ENCODE results near the gene CASP7. TPM values are rescaled to one million over a fixed set of nuclear protein-coding genes. Genes with fewer than 3 reads are reported as not detected.

CASP7 gene
- total RNA-seq, 1 experiment from 2014 or later: 4.7 TPM

DNA sequence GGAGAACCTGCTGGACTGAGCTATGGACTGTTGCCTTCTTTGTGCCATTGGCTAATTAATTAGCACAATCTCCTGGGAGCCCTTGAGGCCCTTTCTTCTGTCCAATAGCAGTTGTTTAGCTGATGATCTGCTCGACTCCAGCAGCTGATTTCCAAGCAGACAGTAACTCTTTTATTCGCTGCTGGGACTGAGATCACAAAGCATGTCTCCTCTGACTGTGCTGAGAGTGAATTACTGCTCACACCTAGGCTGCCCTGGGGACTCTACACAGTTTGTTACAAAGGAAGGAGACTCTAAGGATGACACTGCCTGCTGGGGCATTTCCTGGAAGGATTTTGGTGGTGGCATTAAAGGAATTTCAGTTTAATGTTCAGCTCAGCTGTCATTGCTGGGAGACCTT, 31.4 kb downstream of the CASP7 start:
- H3K9me3 Mint-ChIP-seq: no peaks in the 10 kb centered on the region
- Histone ChIP-seq H3K4me1 (ENCODE audit: insufficient read depth, low read length) (peaks cover 11% of the 10 kb centered on the region; the same call in 1 of the 2 replicates), H3K23me2 (ENCODE audit: insufficient read length, low read depth, low read length, poor library complexity, severe bottlenecking) (no peaks in the 10 kb centered on the region), H3K4ac (ENCODE audit: low read depth, low read length) (no peak overlapping the region), H2AK5ac (ENCODE audit: insufficient read length, low read length) (no peak overlapping the region), H3K27me3 (ENCODE audit: insufficient read depth, low read length) (no peaks in the 10 kb centered on the region), H3K9me3 (ENCODE audit: control insufficient read depth, low read depth, low read length) (no peaks in the 10 kb centered on the region), H2BK120ac (ENCODE audit: low read depth, low read length, poor library complexity, severe bottlenecking) (no peak overlapping the region), H4K20me1 (ENCODE audit: control insufficient read depth, insufficient read depth, insufficient read length) (no peaks in the 10 kb centered on the region), H2BK5ac (ENCODE audit: insufficient read length, low read length) (no peak overlapping the region), H3K18ac (ENCODE audit: insufficient read length, low read depth, low read length) (no peak overlapping the region), H3K56ac (ENCODE audit: insufficient read length, low read depth, low read length) (no peak overlapping the region), H3K79me2 (ENCODE audit: insufficient read depth, low read length) (no peaks in the 10 kb centered on the region), H3K27ac (ENCODE audit: insufficient read length, low read depth, low read length) (no peak overlapping the region), H2BK15ac (ENCODE audit: low read depth, low read length) (no peak overlapping the region), H3K23ac (ENCODE audit: insufficient read length, low read depth, low read length) (no peak overlapping the region), H2BK12ac (ENCODE audit: insufficient read length, low read depth, low read length) (no peak overlapping the region), H3K4me2 (ENCODE audit: insufficient read depth, insufficient read length, low read length) (no peak overlapping the region), H3K14ac (ENCODE audit: insufficient read depth, low read length) (no peak overlapping the region), H3K9ac (ENCODE audit: extremely low read depth, insufficient read length, low read length) (no peak overlapping the region), H2BK20ac (ENCODE audit: low read depth, low read length, poor library complexity, severe bottlenecking) (no peak overlapping the region), H3K79me1 (ENCODE audit: insufficient read depth, low read depth, low read length, poor library complexity, severe bottlenecking) (no peaks in the 10 kb centered on the region), H3T11ph (ENCODE audit: low read length) (no peak overlapping the region), H4K91ac (ENCODE audit: insufficient read length, low read depth, low read length) (no peak overlapping the region), H2AFZ (ENCODE audit: low read length) (no peak overlapping the region), H4K8ac (replicated peaks; ENCODE audit: insufficient read length, low read depth, low read length) (no peak overlapping the region), H4K5ac (ENCODE audit: insufficient read length, low read depth, low read length) (no peak overlapping the region)
- H3K4me3 Mint-ChIP-seq: no peak overlapping the region; a peak in 1 of 5 replicates
- TF ChIP-seq, protein P1, sequence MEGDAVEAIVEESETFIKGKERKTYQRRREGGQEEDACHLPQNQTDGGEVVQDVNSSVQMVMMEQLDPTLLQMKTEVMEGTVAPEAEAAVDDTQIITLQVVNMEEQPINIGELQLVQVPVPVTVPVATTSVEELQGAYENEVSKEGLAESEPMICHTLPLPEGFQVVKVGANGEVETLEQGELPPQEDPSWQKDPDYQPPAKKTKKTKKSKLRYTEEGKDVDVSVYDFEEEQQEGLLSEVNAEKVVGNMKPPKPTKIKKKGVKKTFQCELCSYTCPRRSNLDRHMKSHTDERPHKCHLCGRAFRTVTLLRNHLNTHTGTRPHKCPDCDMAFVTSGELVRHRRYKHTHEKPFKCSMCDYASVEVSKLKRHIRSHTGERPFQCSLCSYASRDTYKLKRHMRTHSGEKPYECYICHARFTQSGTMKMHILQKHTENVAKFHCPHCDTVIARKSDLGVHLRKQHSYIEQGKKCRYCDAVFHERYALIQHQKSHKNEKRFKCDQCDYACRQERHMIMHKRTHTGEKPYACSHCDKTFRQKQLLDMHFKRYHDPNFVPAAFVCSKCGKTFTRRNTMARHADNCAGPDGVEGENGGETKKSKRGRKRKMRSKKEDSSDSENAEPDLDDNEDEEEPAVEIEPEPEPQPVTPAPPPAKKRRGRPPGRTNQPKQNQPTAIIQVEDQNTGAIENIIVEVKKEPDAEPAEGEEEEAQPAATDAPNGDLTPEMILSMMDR (conservative IDR thresholded peaks at IDR 0.05): no peak
- WGBS (ENCODE audit: extremely low coverage, insufficient read length, low lambda C conversion rate): no CpG with 5 or more reads among the region's 2 CpGs
- DNase-seq: no peak
- H3K36me3 Mint-ChIP-seq (ENCODE audit: insufficient read depth in 1 of 3, low read depth in 3 of 3): peaks cover 0 to 2% (median 0%) of the 10 kb centered on the region in 3 experiments; a peak in 2 of 7 replicates
- H3K27me3 Mint-ChIP-seq (ENCODE audit: low read depth): peaks cover 8% of the 10 kb centered on the region
- H3K27ac Mint-ChIP-seq: no peak overlapping the region; a peak in 1 of 7 replicates
- peaks cover 40 to 48% of the 10 kb centered on the region in 2 experiments for H3K4me1 Mint-ChIP-seq

Data from H9 (cell line).